ENCODE results near the gene IL27RA. TPM values are rescaled to one million over a fixed set of nuclear protein-coding genes. Genes with fewer than 3 reads are reported as not detected.
"Not testable (repeated sequence)": the region's sequence is repeated elsewhere in the genome, so short reads cannot be mapped to it uniquely, and the experiment has no call there.

Gene IL27RA
- total and polyA plus RNA-seq, 2 donors = 19.1 to 37.6 TPM

- Histone ChIP-seq H3K27me3 (ENCODE audit: control insufficient read depth in 2 of 2, insufficient read depth in 1 of 2, low read length in 1 of 2) (no peaks in the 10 kb centered on the region), H3K36me3 (ENCODE audit: control insufficient read depth in 2 of 2, insufficient read depth in 2 of 2, low read length in 1 of 2) (no peaks in the 10 kb centered on the region), H3K4me1 (ENCODE audit: control insufficient read depth in 2 of 2, insufficient read depth in 2 of 2, low read length in 2 of 2) (peaks cover 0 to 5% of the 10 kb centered on the region in 2 donors), H3K27ac (ENCODE audit: low read depth in 1 of 2, low read length in 1 of 2) (no peak overlapping the region), H3K4me3 (ENCODE audit: low read length in 2 of 2) (no peak overlapping the region), H3K9me3 (ENCODE audit: control insufficient read depth in 2 of 2, insufficient read depth in 1 of 2, low read length in 1 of 2) (no peaks in the 10 kb centered on the region)
- DNase-seq (ENCODE audit: low read depth in 6 of 9, low spot score in 9 of 9) = no peak
- 95% methylated on average over 4 of the region's 4 CpGs for WGBS
Observed at GRCh38 chr19:14022469-14022868, 9.1 kb upstream of the IL27RA start.

- peaks cover 0 to 5% of the 10 kb centered on the region in 2 donors for H3K4me1 ChIP-seq (ENCODE audit: control insufficient read depth in 2 of 2, insufficient read depth in 2 of 2, low read length in 2 of 2)
- 68% methylated on average over 9 of the region's 9 CpGs for WGBS
- peaks cover 0 to 5% of the 10 kb centered on the region in 2 donors for H3K27me3 ChIP-seq (ENCODE audit: control insufficient read depth in 2 of 2, insufficient read depth in 1 of 2, low read length in 1 of 2)
- no peaks in the 10 kb centered on the region for H3K36me3 ChIP-seq (ENCODE audit: control insufficient read depth in 2 of 2, insufficient read depth in 2 of 2, low read length in 1 of 2)
- DNase-seq (ENCODE audit: low read depth in 6 of 9, low spot score in 9 of 9) = peak in 1 of 9 donors; percentile 50
- H3K9me3 ChIP-seq (ENCODE audit: control insufficient read depth in 2 of 2, insufficient read depth in 1 of 2, low read length in 1 of 2) = no peaks in the 10 kb centered on the region
- no peak overlapping the region for H3K4me3 ChIP-seq (ENCODE audit: low read length in 2 of 2)
- H3K27ac ChIP-seq (ENCODE audit: low read depth in 1 of 2, low read length in 1 of 2) = no peak overlapping the region
Observed at GRCh38 chr19:14023404-14024235, 7.9 kb upstream of the IL27RA start.

GRCh38 chr19:14026652-14027192 is 4.8 kb upstream of the IL27RA start:
- H3K27ac ChIP-seq (ENCODE audit: low read depth in 1 of 2, low read length in 1 of 2); H3K36me3 ChIP-seq (ENCODE audit: control insufficient read depth in 2 of 2, insufficient read depth in 2 of 2, low read length in 1 of 2); DNase-seq (ENCODE audit: low read depth in 6 of 9, low spot score in 9 of 9); H3K9me3 ChIP-seq (ENCODE audit: control insufficient read depth in 2 of 2, insufficient read depth in 1 of 2, low read length in 1 of 2); H3K4me3 ChIP-seq (ENCODE audit: low read length in 2 of 2): not testable (repeated sequence)
- Histone ChIP-seq H3K4me1 (ENCODE audit: control insufficient read depth in 2 of 2, insufficient read depth in 2 of 2, low read length in 2 of 2) (peaks cover 0 to 11% of the 10 kb centered on the region in 2 donors), H3K27me3 (ENCODE audit: control insufficient read depth in 2 of 2, insufficient read depth in 1 of 2, low read length in 1 of 2) (peaks cover 0 to 12% of the 10 kb centered on the region in 2 donors)
- 95% methylated on average over 5 of the region's 5 CpGs for WGBS

- Histone ChIP-seq H3K4me1 (ENCODE audit: control insufficient read depth in 2 of 2, insufficient read depth in 2 of 2, low read length in 2 of 2) (peaks cover 0 to 19% of the 10 kb centered on the region in 2 donors), H3K4me3 (ENCODE audit: low read length in 2 of 2) (no peak within 1 kb of the TSS)
- 90% methylated on average over 24 of the region's 24 CpGs for WGBS
Observed at GRCh38 chr19:14027856-14028450, 3.6 kb upstream of the IL27RA start, which contains the start of gene RLN3. RLN3 (plus strand) TSS chr19:14028148; CDS start chr19:14028205, 57 bp downstream.

GRCh38 chr19:14028901-14029300 is 2.7 kb upstream of the IL27RA start:
- Histone ChIP-seq H3K27me3 (ENCODE audit: control insufficient read depth in 2 of 2, insufficient read depth in 1 of 2, low read length in 1 of 2) (peaks cover 0 to 12% of the 10 kb centered on the region in 2 donors), H3K4me3 (ENCODE audit: low read length in 2 of 2) (no peak overlapping the region), H3K27ac (ENCODE audit: low read depth in 1 of 2, low read length in 1 of 2) (no peak overlapping the region), H3K4me1 (ENCODE audit: control insufficient read depth in 2 of 2, insufficient read depth in 2 of 2, low read length in 2 of 2) (peaks cover 0 to 16% of the 10 kb centered on the region in 2 donors), H3K36me3 (ENCODE audit: control insufficient read depth in 2 of 2, insufficient read depth in 2 of 2, low read length in 1 of 2) (peaks cover 0 to under 1% of the 10 kb centered on the region in 2 donors), H3K9me3 (ENCODE audit: control insufficient read depth in 2 of 2, insufficient read depth in 1 of 2, low read length in 1 of 2) (no peaks in the 10 kb centered on the region)
- WGBS = 94% methylated on average over 4 of the region's 4 CpGs
- DNase-seq (ENCODE audit: low read depth in 6 of 9, low spot score in 9 of 9) = no peak

More at GRCh38 chr19:14027856-14028450, 3.6 kb upstream of the IL27RA start, which contains the start of gene RLN3:
- Histone ChIP-seq H3K27me3 (ENCODE audit: control insufficient read depth in 2 of 2, insufficient read depth in 1 of 2, low read length in 1 of 2) (peaks cover 0 to 12% of the 10 kb centered on the region in 2 donors), H3K36me3 (ENCODE audit: control insufficient read depth in 2 of 2, insufficient read depth in 2 of 2, low read length in 1 of 2) (no peaks in the 10 kb centered on the region), H3K9me3 (ENCODE audit: control insufficient read depth in 2 of 2, insufficient read depth in 1 of 2, low read length in 1 of 2) (no peaks in the 10 kb centered on the region), H3K27ac (ENCODE audit: low read depth in 1 of 2, low read length in 1 of 2) (no peak within 1 kb of the TSS)
- no peak for DNase-seq (ENCODE audit: low read depth in 6 of 9, low spot score in 9 of 9)

GRCh38 chr19:14030997-14031718 is 404 bp upstream of the IL27RA start:
- Histone ChIP-seq H3K36me3 (ENCODE audit: control insufficient read depth in 2 of 2, insufficient read depth in 2 of 2, low read length in 1 of 2) (peaks cover 0 to 7% of the 10 kb centered on the region in 2 donors), H3K4me3 (ENCODE audit: low read length in 2 of 2) (peak overlapping the region; percentile 68 to 85), H3K27me3 (ENCODE audit: control insufficient read depth in 2 of 2, insufficient read depth in 1 of 2, low read length in 1 of 2) (peaks cover 0 to 12% of the 10 kb centered on the region in 2 donors), H3K4me1 (ENCODE audit: control insufficient read depth in 2 of 2, insufficient read depth in 2 of 2, low read length in 2 of 2) (peaks cover 0 to 16% of the 10 kb centered on the region in 2 donors), H3K27ac (ENCODE audit: low read depth in 1 of 2, low read length in 1 of 2) (peak overlapping the region; percentile 47 to 64), H3K9me3 (ENCODE audit: control insufficient read depth in 2 of 2, insufficient read depth in 1 of 2, low read length in 1 of 2) (no peaks in the 10 kb centered on the region)
- WGBS = 26% methylated on average over 20 of the region's 20 CpGs
- DNase-seq (ENCODE audit: low read depth in 6 of 9, low spot score in 9 of 9) = no peak

GRCh38 chr19:14033946-14034345 is 2.4 kb downstream of the IL27RA start:
- Histone ChIP-seq H3K36me3 (ENCODE audit: control insufficient read depth in 2 of 2, insufficient read depth in 2 of 2, low read length in 1 of 2) (peaks cover 3 to 12% of the 10 kb centered on the region in 2 donors), H3K4me3 (ENCODE audit: low read length in 2 of 2) (no peak overlapping the region), H3K27ac (ENCODE audit: low read depth in 1 of 2, low read length in 1 of 2) (no peak overlapping the region), H3K4me1 (ENCODE audit: control insufficient read depth in 2 of 2, insufficient read depth in 2 of 2, low read length in 2 of 2) (peaks cover 0 to 16% of the 10 kb centered on the region in 2 donors), H3K9me3 (ENCODE audit: control insufficient read depth in 2 of 2, insufficient read depth in 1 of 2, low read length in 1 of 2) (no peaks in the 10 kb centered on the region), H3K27me3 (ENCODE audit: control insufficient read depth in 2 of 2, insufficient read depth in 1 of 2, low read length in 1 of 2) (peaks cover 0 to 6% of the 10 kb centered on the region in 2 donors)
- over 99% methylated on average over 2 of the region's 2 CpGs for WGBS
- no peak for DNase-seq (ENCODE audit: low read depth in 6 of 9, low spot score in 9 of 9)

- H3K4me1 ChIP-seq (ENCODE audit: control insufficient read depth in 2 of 2, insufficient read depth in 2 of 2, low read length in 2 of 2) = peaks cover 0 to 16% of the 10 kb centered on the region in 2 donors
- H3K36me3 ChIP-seq (ENCODE audit: control insufficient read depth in 2 of 2, insufficient read depth in 2 of 2, low read length in 1 of 2) = peaks cover 14 to 22% of the 10 kb centered on the region in 2 donors
- not testable (repeated sequence) for H3K27me3 ChIP-seq (ENCODE audit: control insufficient read depth in 2 of 2, insufficient read depth in 1 of 2, low read length in 1 of 2); H3K27ac ChIP-seq (ENCODE audit: low read depth in 1 of 2, low read length in 1 of 2); DNase-seq (ENCODE audit: low read depth in 6 of 9, low spot score in 9 of 9); H3K9me3 ChIP-seq (ENCODE audit: control insufficient read depth in 2 of 2, insufficient read depth in 1 of 2, low read length in 1 of 2); H3K4me3 ChIP-seq (ENCODE audit: low read length in 2 of 2)
- 98% methylated on average over 12 of the region's 12 CpGs for WGBS
Observed at GRCh38 chr19:14035159-14035558, 3.6 kb downstream of the IL27RA start.
